CD8-positive, alpha-beta memory T cell (primary cell): ENCODE results near the gene ZNF670. TPM values are rescaled to one million over a fixed set of nuclear protein-coding genes. Genes with fewer than 3 reads are reported as not detected.

Experiments
- polyA plus RNA-seq: library from polyadenylated mRNA; unstranded; fragments of 300-500 nt; fragmentation: Illumina TruSeq; gene quantifications from one replicate; pipeline ENCODE4 v1.2.3, GENCODE V29; 2021
- total RNA-seq, 2 experiments: library from RNA; stranded (reverse); gene quantifications; one replicate each; pipeline ENCODE4 v1.2.3, GENCODE V29; 2021

Gene ZNF670
- total and polyA plus RNA-seq, 3 experiments from 2014 or later = 1.3 to 3.2 (median 3.1) TPM

Other genes with a start within 250 kb of the ZNF670 start
- 10 to 100 TPM; 49.6 to 53.0 TPM for gene AHCTF1, start 146.9 kb downstream of the ZNF670 start, total RNA-seq
- gene AHCTF1, start 146.9 kb downstream of the ZNF670 start, polyA plus RNA-seq = 23.7 TPM
- gene ZNF695, start 70.8 kb downstream of the ZNF670 start, total RNA-seq = under 1 TPM; 0.38 to 0.44 TPM
- gene ZNF695, start 70.8 kb downstream of the ZNF670 start, polyA plus RNA-seq = not detected
- 1 to 10 TPM; 9.4 to 10.0 TPM for gene ZNF669, start 25.5 kb upstream of the ZNF670 start, total RNA-seq
- 15.7 TPM for gene ZNF669, start 25.5 kb upstream of the ZNF670 start, polyA plus RNA-seq
- 10 to 100 TPM; 21.0 to 23.5 TPM for gene ZNF124, start 93.2 kb upstream of the ZNF670 start, total RNA-seq
- gene ZNF124, start 93.2 kb upstream of the ZNF670 start, polyA plus RNA-seq = 5.6 TPM
- not detected for gene VN1R5, start 177.3 kb upstream of the ZNF670 start, total RNA-seq
- not detected for gene VN1R5, start 177.3 kb upstream of the ZNF670 start, polyA plus RNA-seq